Peyer's patch (tissue), 4 donors: Measurements from ENCODE around the gene AP3M1. TPM values are rescaled to one million over a fixed set of nuclear protein-coding genes. Genes with fewer than 3 reads are reported as not detected.

Source experiments
- DNase-seq, 3 donors: peaks; one replicate each; pipeline ENCODE4 v3.0.0-alpha.2; 2017 to 2019
- H3K27ac ChIP-seq, 4 donors: fragments of 200-600 bp; sonication (generic); one replicate each; pipeline ENCODE4 v1.5.1; 2016 to 2019
- H3K27me3 ChIP-seq, 2 donors: fragments of 200-600 bp; sonication (generic); one replicate each; pipeline ENCODE4 v1.5.1; 2019
- H3K36me3 ChIP-seq, 3 donors: fragments of 200-600 bp; sonication (generic); one replicate each; pipeline ENCODE4 v1.5.1; 2016 to 2019
- H3K4me1 ChIP-seq, 4 donors: fragments of 200-600 bp; sonication (generic); one replicate each; pipeline ENCODE4 v1.5.1; 2016 to 2019
- H3K4me3 ChIP-seq, 4 donors: fragments of 200-600 bp; sonication (generic); 1 replicate in 3 of 4; 2 replicates in 1 of 4; pipeline ENCODE4 v1.5.1; 2016 to 2019; ENCODE audit warnings: mild to moderate bottlenecking in 1 of 4
- H3K9me3 ChIP-seq, 4 donors: fragments of 200-600 bp; sonication (generic); one replicate each; pipeline ENCODE4 v1.5.1; 2016 to 2019; ENCODE audit warnings: mild to moderate bottlenecking in 1 of 4
- POLR2A ChIP-seq, 2 donors: fragments of 450-650 bp; IDR thresholded peaks; one replicate each; pipeline ENCODE4 v1.5.1; 2017; ENCODE audit warnings: antibody characterized with exemption in 2 of 2, mild to moderate bottlenecking in 2 of 2, moderate library complexity in 2 of 2
- total RNA-seq, 4 donors: library from RNA; depleted of rRNA; stranded (reverse); fragments of >200 nt; gene quantifications; one replicate each; pipeline ENCODE4 v1.1.0, GENCODE V29; 2016
- TF ChIP-seq, protein P1 (sequence below), 6 experiments: fragments of 450-650 bp in 4 of 6; fragments of 200-600 bp in 2 of 6; sonication (generic) in 1 of 6; IDR thresholded peaks; one replicate each; pipeline ENCODE4 v1.5.1; 2017 to 2019; ENCODE audit warnings: antibody characterized with exemption in 6 of 6, mild to moderate bottlenecking in 3 of 6, moderate library complexity in 1 of 6

The AP3M1 gene
- total RNA-seq, 4 donors from 2014 or later = 17.5 to 23.2 (median 22.0) TPM

DNA sequence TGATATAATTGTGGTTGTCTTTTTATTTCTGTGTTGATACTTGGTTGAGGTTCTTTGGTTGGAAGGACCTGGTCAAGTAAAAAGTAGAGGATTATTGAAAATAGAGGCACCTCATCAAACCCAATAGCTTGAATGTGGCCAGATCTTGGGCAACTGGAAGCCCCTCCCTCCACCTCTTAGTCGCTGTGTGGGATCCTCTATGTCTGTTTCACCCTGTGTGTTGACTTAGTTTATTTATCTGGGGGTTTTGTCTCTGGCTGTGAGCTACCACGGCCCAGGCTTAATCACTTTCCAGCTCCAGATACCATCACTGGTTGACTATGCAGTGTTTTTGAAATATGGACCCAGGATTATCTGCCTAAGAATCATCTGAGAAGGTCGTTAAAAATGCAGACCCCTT, 58.3 kb downstream of the AP3M1 start:
- TF ChIP-seq, protein P1, sequence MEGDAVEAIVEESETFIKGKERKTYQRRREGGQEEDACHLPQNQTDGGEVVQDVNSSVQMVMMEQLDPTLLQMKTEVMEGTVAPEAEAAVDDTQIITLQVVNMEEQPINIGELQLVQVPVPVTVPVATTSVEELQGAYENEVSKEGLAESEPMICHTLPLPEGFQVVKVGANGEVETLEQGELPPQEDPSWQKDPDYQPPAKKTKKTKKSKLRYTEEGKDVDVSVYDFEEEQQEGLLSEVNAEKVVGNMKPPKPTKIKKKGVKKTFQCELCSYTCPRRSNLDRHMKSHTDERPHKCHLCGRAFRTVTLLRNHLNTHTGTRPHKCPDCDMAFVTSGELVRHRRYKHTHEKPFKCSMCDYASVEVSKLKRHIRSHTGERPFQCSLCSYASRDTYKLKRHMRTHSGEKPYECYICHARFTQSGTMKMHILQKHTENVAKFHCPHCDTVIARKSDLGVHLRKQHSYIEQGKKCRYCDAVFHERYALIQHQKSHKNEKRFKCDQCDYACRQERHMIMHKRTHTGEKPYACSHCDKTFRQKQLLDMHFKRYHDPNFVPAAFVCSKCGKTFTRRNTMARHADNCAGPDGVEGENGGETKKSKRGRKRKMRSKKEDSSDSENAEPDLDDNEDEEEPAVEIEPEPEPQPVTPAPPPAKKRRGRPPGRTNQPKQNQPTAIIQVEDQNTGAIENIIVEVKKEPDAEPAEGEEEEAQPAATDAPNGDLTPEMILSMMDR (IDR thresholded peaks at IDR 0.05) = no peak
- no peak for TF ChIP-seq POLR2A (IDR thresholded peaks at IDR 0.05)
- DNase-seq = no peak
- H3K4me1 ChIP-seq = no peaks in the 10 kb centered on the region
- peaks cover 0 to 79% (median 0%) of the 10 kb centered on the region in 3 donors for H3K36me3 ChIP-seq
- no peak overlapping the region for H3K4me3 ChIP-seq
- H3K9me3 ChIP-seq = no peaks in the 10 kb centered on the region
- H3K27ac ChIP-seq = no peak overlapping the region
- H3K27me3 ChIP-seq = no peaks in the 10 kb centered on the region

- Histone ChIP-seq H3K27me3 (no peaks in the 10 kb centered on the region), H3K36me3 (peaks cover 0 to 57% (median 0%) of the 10 kb centered on the region in 3 donors), H3K4me1 (no peaks in the 10 kb centered on the region), H3K4me3 (no peak overlapping the region), H3K9me3 (no peaks in the 10 kb centered on the region), H3K27ac (no peak overlapping the region)
- TF ChIP-seq, protein P1 (IDR thresholded peaks at IDR 0.05) = no peak
- no peak for TF ChIP-seq POLR2A (IDR thresholded peaks at IDR 0.05)
- DNase-seq = no peak
These were observed 61.9 kb downstream of the AP3M1 start for GRCh38 chr10:74088722-74089121.

- H3K9me3 ChIP-seq = no peaks in the 10 kb centered on the region
- H3K27ac ChIP-seq = no peak overlapping the region
- no peak for DNase-seq
- H3K4me1 ChIP-seq = no peaks in the 10 kb centered on the region
- H3K27me3 ChIP-seq = no peaks in the 10 kb centered on the region
- H3K36me3 ChIP-seq = peaks cover 0 to 50% (median 0%) of the 10 kb centered on the region in 3 donors
- TF ChIP-seq POLR2A (IDR thresholded peaks at IDR 0.05) = no peak
- TF ChIP-seq, protein P1 (IDR thresholded peaks at IDR 0.05) = no peak
- no peak overlapping the region for H3K4me3 ChIP-seq
These were observed 64.3 kb downstream of the AP3M1 start for GRCh38 chr10:74086317-74086716.

DNA sequence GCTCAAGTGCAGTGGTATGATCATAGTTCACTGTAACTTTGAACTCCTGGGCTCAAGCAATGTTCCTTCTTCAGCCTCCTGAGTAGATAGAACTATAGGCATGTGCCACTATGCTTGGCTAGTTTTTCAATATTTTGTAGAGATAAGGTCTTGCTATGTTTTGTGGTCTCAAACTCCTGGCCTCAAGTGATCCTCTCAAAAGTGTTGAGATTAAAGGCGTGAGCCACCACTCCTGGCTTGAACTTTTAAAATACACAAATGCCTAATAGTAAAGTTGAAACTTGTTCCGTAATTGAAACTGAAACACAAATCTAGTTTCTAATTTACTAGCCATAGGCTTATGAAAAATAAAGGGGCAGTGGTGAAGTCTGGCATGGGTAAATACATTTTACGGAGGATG, 65.7 kb downstream of the AP3M1 start:
- H3K27me3 ChIP-seq = no peaks in the 10 kb centered on the region
- H3K4me1 ChIP-seq = no peaks in the 10 kb centered on the region
- H3K9me3 ChIP-seq = no peaks in the 10 kb centered on the region
- TF ChIP-seq, protein P1 (IDR thresholded peaks at IDR 0.05) = no peak
- H3K27ac ChIP-seq = no peak overlapping the region
- H3K36me3 ChIP-seq = peaks cover 0 to 36% (median 0%) of the 10 kb centered on the region in 3 donors
- H3K4me3 ChIP-seq = no peak overlapping the region
- DNase-seq = no peak

GRCh38 chr10:74083304-74083703, 67.3 kb downstream of the AP3M1 start:
- TF ChIP-seq, protein P1 (IDR thresholded peaks at IDR 0.05) = no peak
- TF ChIP-seq POLR2A (IDR thresholded peaks at IDR 0.05) = no peak
- Histone ChIP-seq H3K27me3 (no peaks in the 10 kb centered on the region), H3K27ac (no peak overlapping the region), H3K4me3 (no peak overlapping the region), H3K9me3 (no peaks in the 10 kb centered on the region), H3K4me1 (peaks cover 0 to 7% (median 0%) of the 10 kb centered on the region in 4 donors), H3K36me3 (peaks cover 0 to 21% (median 0%) of the 10 kb centered on the region in 3 donors)
- no peak for DNase-seq
